DND-41 (cell line): ENCODE data around the gene TXN.
"Not testable (repeated sequence)": the region's sequence is repeated elsewhere in the genome, so short reads cannot be mapped to it uniquely, and the experiment has no call there.

Experiments used
- ATAC-seq: fragments of 200-7000 bp; cut with Tn5 transposase; 3 replicates; pipeline ENCODE4 v1.9.1; 2021; ENCODE audit warnings: low read depth; ENCODE audit not compliant: insufficient read depth
- DNase-seq: peaks from one replicate; pipeline ENCODE4 v3.0.0-alpha.2; 2020
- H2AFZ ChIP-seq: 2 replicates; pipeline ENCODE4 v1.6.0; 2012; ENCODE audit warnings: low read depth, low read length
- H3K27ac ChIP-seq: 2 replicates; pipeline ENCODE4 v1.5.1; 2012; ENCODE audit warnings: low read length, inconsistent platforms
- H3K27me3 ChIP-seq: fragments of 200-600 bp; sonication (generic); 2 replicates; pipeline ENCODE4 v1.6.0; 2012; ENCODE audit warnings: low read length, mild to moderate bottlenecking, inconsistent platforms; ENCODE audit not compliant: insufficient read depth, poor library complexity
- H3K36me3 ChIP-seq: 2 replicates; pipeline ENCODE4 v1.5.1; 2012; ENCODE audit warnings: low read length, inconsistent platforms; ENCODE audit not compliant: insufficient read depth
- H3K4me1 ChIP-seq: 2 replicates; pipeline ENCODE4 v1.5.1; 2012; ENCODE audit warnings: mild to moderate bottlenecking, low read length; ENCODE audit not compliant: insufficient read depth
- H3K4me2 ChIP-seq: 2 replicates; pipeline ENCODE4 v1.6.0; 2012; ENCODE audit warnings: mild to moderate bottlenecking, moderate library complexity, low read length, inconsistent platforms; ENCODE audit not compliant: insufficient read depth
- H3K4me3 ChIP-seq, 2 experiments: fragments of 200-600 bp in 1 of 2; shearing (Covaris generic) in 1 of 2; 2 replicates each; pipeline ENCODE4 v1.5.1; 2012 to 2016; ENCODE audit warnings: inconsistent platforms in 2 of 2, low read length in 2 of 2, mild to moderate bottlenecking in 2 of 2, low read depth in 1 of 2, moderate library complexity in 1 of 2
- H3K79me2 ChIP-seq: 2 replicates; pipeline ENCODE4 v1.6.0; 2012; ENCODE audit warnings: low read length, inconsistent platforms; ENCODE audit not compliant: insufficient read depth
- H3K9ac ChIP-seq: 2 replicates; pipeline ENCODE4 v1.6.0; 2012; ENCODE audit warnings: low read depth, mild to moderate bottlenecking, inconsistent platforms, low read length, moderate library complexity
- H3K9me3 ChIP-seq: 2 replicates; pipeline ENCODE4 v1.5.1; 2012; ENCODE audit warnings: low read length, moderate library complexity, mild to moderate bottlenecking, inconsistent platforms; ENCODE audit not compliant: insufficient read depth, severe bottlenecking
- H4K20me1 ChIP-seq: 2 replicates; pipeline ENCODE4 v1.6.0; 2012; ENCODE audit warnings: low read length; ENCODE audit not compliant: insufficient read depth
- CTCF ChIP-seq: IDR thresholded peaks from 2 replicates; pipeline ENCODE4 v1.5.1; 2012; ENCODE audit warnings: borderline replicate concordance, low read length, moderate library complexity, mild to moderate bottlenecking; ENCODE audit not compliant: poor library complexity, severe bottlenecking; ENCODE audit errors: extremely low read depth
- EZH2 ChIP-seq: IDR thresholded peaks from 3 replicates; pipeline ENCODE4 v1.6.1; 2012; ENCODE audit warnings: borderline replicate concordance, low read depth, mild to moderate bottlenecking, moderate library complexity, low read length, inconsistent platforms; ENCODE audit not compliant: severe bottlenecking

The TXN gene

GRCh38 chr9:110208031-110208430 lies 48.3 kb downstream of the TXN start, which contains the start of gene C9orf152:
C9orf152 (minus strand) TSS chr9:110208159; CDS start chr9:110207579, 580 bp downstream.
- H3K4me1 ChIP-seq = no peaks in the 10 kb centered on the region
- no peak for DNase-seq
- H4K20me1 ChIP-seq = no peaks in the 10 kb centered on the region
- no peaks in the 10 kb centered on the region for H3K27me3 ChIP-seq
- H3K36me3 ChIP-seq = no peaks in the 10 kb centered on the region
- H3K79me2 ChIP-seq = no peaks in the 10 kb centered on the region
- H3K4me3 ChIP-seq = no peak within 1 kb of the TSS
- no peak within 1 kb of the TSS for H3K27ac ChIP-seq
- H3K9ac ChIP-seq = no peak within 1 kb of the TSS
- TF ChIP-seq CTCF (no peak), EZH2 (no peak)
- no peaks in the 10 kb centered on the region for H3K9me3 ChIP-seq
- H3K4me2 ChIP-seq = no peak within 1 kb of the TSS
- ATAC-seq = no peak
- no peak within 1 kb of the TSS for H2AFZ ChIP-seq

GRCh38 chr9:110207071-110207641 lies 49.2 kb downstream of the TXN start:
- Histone ChIP-seq H2AFZ (no peak overlapping the region), H3K4me3 (no peak overlapping the region), H3K79me2 (no peaks in the 10 kb centered on the region), H3K27me3 (no peaks in the 10 kb centered on the region), H3K9ac (no peak overlapping the region), H3K9me3 (no peaks in the 10 kb centered on the region), H3K4me2 (no peak overlapping the region), H3K4me1 (no peaks in the 10 kb centered on the region), H3K27ac (no peak overlapping the region), H4K20me1 (no peaks in the 10 kb centered on the region), H3K36me3 (no peaks in the 10 kb centered on the region)
- TF ChIP-seq CTCF (no peak), EZH2 (no peak)
- ATAC-seq (no peak), DNase-seq (no peak)

GRCh38 chr9:110206389-110206788 lies 49.9 kb downstream of the TXN start:
- DNase-seq (no peak), ATAC-seq (no peak)
- Histone ChIP-seq H3K27me3 (no peaks in the 10 kb centered on the region), H2AFZ (no peak overlapping the region), H3K27ac (no peak overlapping the region), H3K4me1 (no peaks in the 10 kb centered on the region), H3K36me3 (no peaks in the 10 kb centered on the region), H3K4me2 (no peak overlapping the region), H3K79me2 (no peaks in the 10 kb centered on the region), H3K9me3 (no peaks in the 10 kb centered on the region), H4K20me1 (no peaks in the 10 kb centered on the region), H3K4me3 (no peak overlapping the region), H3K9ac (no peak overlapping the region)
- TF ChIP-seq EZH2 (no peak), CTCF (no peak)

GRCh38 chr9:110205612-110206011 lies 50.7 kb downstream of the TXN start:
- H3K9ac ChIP-seq, ATAC-seq, H3K79me2 ChIP-seq, H3K36me3 ChIP-seq, H3K4me3 ChIP-seq, H4K20me1 ChIP-seq, H3K27ac ChIP-seq, H3K9me3 ChIP-seq, H3K4me2 ChIP-seq, H3K4me1 ChIP-seq, H2AFZ ChIP-seq, DNase-seq, H3K27me3 ChIP-seq: not testable (repeated sequence)
